Naive B cell (primary cell): ENCODE results near the gene POLR2J. TPM values are rescaled to one million over a fixed set of nuclear protein-coding genes. Genes with fewer than 3 reads are reported as not detected.

Source experiments
- ATAC-seq, 2 donors: fragments of 150-1000 bp; cut with Tn5 transposase; 2 replicates each; pipeline ENCODE4 v1.10.0; 2021; ENCODE audit warnings: low read depth in 2 of 2, mild to moderate bottlenecking in 2 of 2, moderate library complexity in 2 of 2
- DNase-seq: peaks from one replicate; pipeline ENCODE4 v3.0.0; 2022
- H3K27ac Mint-ChIP-seq, 6 donors: one replicate each; pipeline ENCODE4 v1.8.0; 2020 to 2022; ENCODE audit warnings: mild to moderate bottlenecking in 6 of 6, mixed read lengths in 6 of 6, moderate library complexity in 5 of 6, inconsistent platforms in 2 of 6
- H3K27me3 Mint-ChIP-seq, 3 donors: one replicate each; pipeline ENCODE4 v1.8.0; 2021 to 2022; ENCODE audit warnings: mixed read lengths in 3 of 3, mild to moderate bottlenecking in 1 of 3
- H3K36me3 Mint-ChIP-seq, 2 donors: one replicate each; pipeline ENCODE4 v1.8.0; 2020 to 2022; ENCODE audit warnings: mixed read lengths in 2 of 2, inconsistent platforms in 1 of 2, mild to moderate bottlenecking in 1 of 2
- H3K4me1 Mint-ChIP-seq, 3 donors: one replicate each; pipeline ENCODE4 v1.8.0; 2020 to 2022; ENCODE audit warnings: mixed read lengths in 3 of 3, inconsistent platforms in 1 of 3, mild to moderate bottlenecking in 1 of 3, moderate library complexity in 1 of 3
- H3K4me3 Mint-ChIP-seq, 8 donors: one replicate each; pipeline ENCODE4 v1.8.0; 2020 to 2022; ENCODE audit warnings: mild to moderate bottlenecking in 8 of 8, mixed read lengths in 8 of 8, moderate library complexity in 8 of 8, inconsistent platforms in 2 of 8
- H3K9me3 Mint-ChIP-seq, 7 donors: one replicate each; pipeline ENCODE4 v1.8.0; 2020 to 2022; ENCODE audit warnings: mixed read lengths in 7 of 7, mild to moderate bottlenecking in 5 of 7, inconsistent platforms in 2 of 7, moderate library complexity in 1 of 7
- polyA plus RNA-seq, 6 donors: library from polyadenylated mRNA; unstranded; fragments of 300-500 nt; fragmentation: Illumina TruSeq; gene quantifications; one replicate each; pipeline ENCODE4 v1.2.3, GENCODE V29; 2021; ENCODE audit warnings: low read depth in 6 of 6

POLR2J gene
- polyA plus RNA-seq, 6 donors from 2014 or later = 65.4 to 149 (median 107) TPM

GRCh38 chr7:102450242-102450641, 28.5 kb downstream of the POLR2J start:
- peak; percentile 92 to 98 for ATAC-seq
- H3K27ac Mint-ChIP-seq = peak overlapping the region in 4 of 6 donors; percentile 23 to 90 (median 52)
- no peaks in the 10 kb centered on the region for H3K27me3 Mint-ChIP-seq
- H3K36me3 Mint-ChIP-seq = peaks cover 0 to 15% of the 10 kb centered on the region in 2 donors
- H3K9me3 Mint-ChIP-seq = no peaks in the 10 kb centered on the region
- H3K4me1 Mint-ChIP-seq = peaks cover 20 to 27% (median 25%) of the 10 kb centered on the region in 3 donors
- peak; percentile 50 for DNase-seq
- peak overlapping the region in 3 of 8 donors; percentile 6 to 56 (median 47) for H3K4me3 Mint-ChIP-seq

GRCh38 chr7:102449136-102449535, 29.6 kb downstream of the POLR2J start:
- Mint-ChIP-seq H3K9me3 (no peaks in the 10 kb centered on the region), H3K27ac (peak overlapping the region in 2 of 6 donors; percentile 22 to 83), H3K27me3 (no peaks in the 10 kb centered on the region), H3K36me3 (peaks cover 0 to 15% of the 10 kb centered on the region in 2 donors), H3K4me1 (peaks cover 21 to 36% (median 27%) of the 10 kb centered on the region in 3 donors), H3K4me3 (no peak overlapping the region)
- ATAC-seq (no peak), DNase-seq (no peak)

GRCh38 chr7:102447311-102447710, 31.4 kb downstream of the POLR2J start:
- H3K27me3 Mint-ChIP-seq = no peaks in the 10 kb centered on the region
- peak overlapping the region in 3 of 6 donors; percentile 6 to 34 (median 11) for H3K27ac Mint-ChIP-seq
- DNase-seq (no peak), ATAC-seq (no peak)
- peaks cover 0 to 15% of the 10 kb centered on the region in 2 donors for H3K36me3 Mint-ChIP-seq
- H3K9me3 Mint-ChIP-seq = peaks cover 0 to 2% (median 0%) of the 10 kb centered on the region in 7 donors
- H3K4me3 Mint-ChIP-seq = no peak overlapping the region
- H3K4me1 Mint-ChIP-seq = peaks cover 30 to 50% (median 32%) of the 10 kb centered on the region in 3 donors

GRCh38 chr7:102446387-102447156, 32.1 kb downstream of the POLR2J start:
- peaks cover 36 to 55% (median 37%) of the 10 kb centered on the region in 3 donors for H3K4me1 Mint-ChIP-seq
- no peaks in the 10 kb centered on the region for H3K27me3 Mint-ChIP-seq
- peaks cover 0 to 15% of the 10 kb centered on the region in 2 donors for H3K36me3 Mint-ChIP-seq
- peaks cover 0 to 2% (median 0%) of the 10 kb centered on the region in 7 donors for H3K9me3 Mint-ChIP-seq
- H3K4me3 Mint-ChIP-seq = peak overlapping the region in 3 of 8 donors; percentile 10 to 80 (median 74)
- ATAC-seq = no peak
- peak overlapping the region in 2 of 6 donors; percentile 67 to 99 for H3K27ac Mint-ChIP-seq
- no peak for DNase-seq

- Mint-ChIP-seq H3K27me3 (no peaks in the 10 kb centered on the region), H3K4me3 (peak overlapping the region in 5 of 8 donors; percentile 66 to 80 (median 74)), H3K4me1 (peaks cover 39 to 58% (median 44%) of the 10 kb centered on the region in 3 donors), H3K27ac (peak overlapping the region in 5 of 6 donors; percentile 47 to 99 (median 94)), H3K36me3 (peaks cover 0 to 15% of the 10 kb centered on the region in 2 donors), H3K9me3 (peaks cover 0 to 2% (median 0%) of the 10 kb centered on the region in 7 donors)
- no peak for ATAC-seq
- no peak for DNase-seq
Observed at GRCh38 chr7:102445674-102446071, 33.0 kb downstream of the POLR2J start.

- peak overlapping the region; percentile 94 to 99 (median 98) for H3K27ac Mint-ChIP-seq
- peaks cover 0 to 15% of the 10 kb centered on the region in 2 donors for H3K36me3 Mint-ChIP-seq
- peak; percentile 18 to 48 for ATAC-seq
- H3K27me3 Mint-ChIP-seq = no peaks in the 10 kb centered on the region
- peak overlapping the region; percentile 49 to 88 (median 74) for H3K4me3 Mint-ChIP-seq
- peaks cover 0 to 2% (median 0%) of the 10 kb centered on the region in 7 donors for H3K9me3 Mint-ChIP-seq
- peak; percentile 56 for DNase-seq
- H3K4me1 Mint-ChIP-seq = peaks cover 35 to 55% (median 39%) of the 10 kb centered on the region in 3 donors
Observed at GRCh38 chr7:102444961-102445673, 33.6 kb downstream of the POLR2J start.

- no peak for ATAC-seq
Observed at GRCh38 chr7:102439963-102440795, 38.5 kb downstream of the POLR2J start.

GRCh38 chr7:102436118-102436517, 42.6 kb downstream of the POLR2J start:
- peaks cover 0 to 7% of the 10 kb centered on the region in 2 donors for H3K36me3 Mint-ChIP-seq
- no peak for DNase-seq
- H3K9me3 Mint-ChIP-seq = no peaks in the 10 kb centered on the region
- H3K4me3 Mint-ChIP-seq = peak overlapping the region in 7 of 8 donors; percentile 88 to 99 (median 96)
- H3K27ac Mint-ChIP-seq = peak overlapping the region in 5 of 6 donors; percentile 23 to 100 (median 80)
- peaks cover 23 to 64% (median 51%) of the 10 kb centered on the region in 3 donors for H3K4me1 Mint-ChIP-seq
- no peak for ATAC-seq
- no peaks in the 10 kb centered on the region for H3K27me3 Mint-ChIP-seq

More at GRCh38 chr7:102439963-102440795, 38.5 kb downstream of the POLR2J start:
- Mint-ChIP-seq H3K4me1 (peaks cover 27 to 68% (median 51%) of the 10 kb centered on the region in 3 donors), H3K36me3 (peaks cover 0 to 13% of the 10 kb centered on the region in 2 donors), H3K27me3 (no peaks in the 10 kb centered on the region), H3K27ac (peak overlapping the region in 4 of 6 donors; percentile 24 to 98 (median 78)), H3K4me3 (peak overlapping the region in 2 of 8 donors; percentile 21 to 57), H3K9me3 (peaks cover 0 to 2% (median 0%) of the 10 kb centered on the region in 7 donors)
- no peak for DNase-seq

- Mint-ChIP-seq H3K27me3 (no peaks in the 10 kb centered on the region), H3K4me1 (peaks cover 39 to 73% (median 61%) of the 10 kb centered on the region in 3 donors), H3K4me3 (peak overlapping the region; percentile 88 to 99 (median 96)), H3K27ac (peak overlapping the region; percentile 95 to 100 (median 98)), H3K9me3 (peaks cover 0 to 4% (median 0%) of the 10 kb centered on the region in 7 donors), H3K36me3 (peaks cover 0 to 7% of the 10 kb centered on the region in 2 donors)
- DNase-seq (no peak), ATAC-seq (peak; percentile 3)
Observed at GRCh38 chr7:102434039-102434486, 44.7 kb downstream of the POLR2J start.

GRCh38 chr7:102433219-102434038, 45.3 kb downstream of the POLR2J start, which contains the start of gene ORAI2:
ORAI2 (plus strand) TSS chr7:102433575; CDS start chr7:102438957, 5,382 bp downstream.
- Mint-ChIP-seq H3K27ac (peak within 1 kb of the TSS; percentile 95 to 100 (median 99)), H3K27me3 (no peaks in the 10 kb centered on the region), H3K36me3 (peaks cover 0 to 7% of the 10 kb centered on the region in 2 donors), H3K4me3 (peak within 1 kb of the TSS; percentile 88 to 99 (median 96)), H3K9me3 (peaks cover 0 to 4% (median 0%) of the 10 kb centered on the region in 7 donors), H3K4me1 (peaks cover 41 to 78% (median 62%) of the 10 kb centered on the region in 3 donors)
- peak; percentile 88 for DNase-seq
- ATAC-seq = peak; percentile 63 to 71

- Mint-ChIP-seq H3K27ac (peak overlapping the region; percentile 95 to 100 (median 99)), H3K27me3 (no peaks in the 10 kb centered on the region), H3K9me3 (peaks cover 0 to 4% (median 0%) of the 10 kb centered on the region in 7 donors), H3K36me3 (peaks cover 0 to 7% of the 10 kb centered on the region in 2 donors), H3K4me3 (peak overlapping the region; percentile 78 to 94 (median 88)), H3K4me1 (peaks cover 41 to 83% (median 62%) of the 10 kb centered on the region in 3 donors)
- ATAC-seq = peak; percentile 61 to 69
- DNase-seq = peak; percentile 75
Observed at GRCh38 chr7:102432442-102433218, 46.1 kb downstream of the POLR2J start.
